Prostate gland (tissue), 2 donors: ENCODE data around the gene SUN2. TPM values are rescaled to one million over a fixed set of nuclear protein-coding genes. Genes with fewer than 3 reads are reported as not detected.

Experiments
- DNase-seq: peaks from one replicate; pipeline ENCODE4 v3.0.0-alpha.2; 2019; ENCODE audit warnings: low spot score
- H3K27ac ChIP-seq, 2 donors: fragments of 200-600 bp; sonication (generic); 2 replicates each; pipeline ENCODE4 v1.5.1; 2017 to 2019
- H3K27me3 ChIP-seq: fragments of 200-600 bp; sonication (generic); replicated peaks from 2 replicates; pipeline ENCODE4 v1.5.1; 2019; ENCODE audit not compliant: insufficient read depth
- H3K36me3 ChIP-seq, 2 donors: fragments of 200-600 bp; sonication (generic); 1 replicate in 1 of 2; 2 replicates in 1 of 2; pipeline versions ENCODE4 v1.5.1 to v1.8.1; 2017 to 2019
- H3K4me1 ChIP-seq: fragments of 200-600 bp; sonication (generic); replicated peaks from 2 replicates; pipeline ENCODE4 v1.5.1; 2019
- H3K4me3 ChIP-seq, 2 donors: fragments of 200-600 bp; sonication (generic); 2 replicates each; pipeline ENCODE4 v1.5.1; 2017 to 2019
- H3K9me3 ChIP-seq: fragments of 200-600 bp; sonication (generic); 2 replicates; pipeline ENCODE4 v1.5.1; 2017
- POLR2A ChIP-seq: fragments of 450-650 bp; IDR thresholded peaks from one replicate; pipeline ENCODE4 v1.6.1; 2016; ENCODE audit warnings: antibody characterized with exemption, mild to moderate bottlenecking
- POLR2AphosphoS5 ChIP-seq: sonication (generic); formaldehyde crosslinking; IDR thresholded peaks from one replicate; pipeline ENCODE4 v1.6.1; 2017; ENCODE audit warnings: antibody characterized with exemption
- WGBS: methylation state at CpG from one replicate; pipeline ENCODE4 v1.1.5; 2018; 5-methylcytosine and 5-hydroxymethylcytosine counted together
- intact Hi-C: fragments of 100-400 bp; cut with DNase I; formaldehyde crosslinking; loops from one replicate; pipeline ENCODE4 v1.14.2; 2022
- total RNA-seq, 2 donors: library from RNA; depleted of rRNA; stranded (reverse); fragments of >200 nt; gene quantifications; one replicate each; pipeline ENCODE4 v1.1.0, GENCODE V29; 2016
- TF ChIP-seq, protein P1 (sequence below), 4 experiments: fragments of 200-600 bp in 2 of 4; fragments of 450-650 bp in 2 of 4; sonication (generic) in 2 of 4; IDR thresholded peaks; 1 replicate in 3 of 4; 2 replicates in 1 of 4; pipeline ENCODE4 v1.5.1; 2016 to 2019; ENCODE audit warnings: antibody characterized with exemption in 4 of 4, mild to moderate bottlenecking in 2 of 4, moderate library complexity in 2 of 4

The SUN2 gene
- total RNA-seq, 2 donors from 2014 or later = 401 to 445 TPM

DNA sequence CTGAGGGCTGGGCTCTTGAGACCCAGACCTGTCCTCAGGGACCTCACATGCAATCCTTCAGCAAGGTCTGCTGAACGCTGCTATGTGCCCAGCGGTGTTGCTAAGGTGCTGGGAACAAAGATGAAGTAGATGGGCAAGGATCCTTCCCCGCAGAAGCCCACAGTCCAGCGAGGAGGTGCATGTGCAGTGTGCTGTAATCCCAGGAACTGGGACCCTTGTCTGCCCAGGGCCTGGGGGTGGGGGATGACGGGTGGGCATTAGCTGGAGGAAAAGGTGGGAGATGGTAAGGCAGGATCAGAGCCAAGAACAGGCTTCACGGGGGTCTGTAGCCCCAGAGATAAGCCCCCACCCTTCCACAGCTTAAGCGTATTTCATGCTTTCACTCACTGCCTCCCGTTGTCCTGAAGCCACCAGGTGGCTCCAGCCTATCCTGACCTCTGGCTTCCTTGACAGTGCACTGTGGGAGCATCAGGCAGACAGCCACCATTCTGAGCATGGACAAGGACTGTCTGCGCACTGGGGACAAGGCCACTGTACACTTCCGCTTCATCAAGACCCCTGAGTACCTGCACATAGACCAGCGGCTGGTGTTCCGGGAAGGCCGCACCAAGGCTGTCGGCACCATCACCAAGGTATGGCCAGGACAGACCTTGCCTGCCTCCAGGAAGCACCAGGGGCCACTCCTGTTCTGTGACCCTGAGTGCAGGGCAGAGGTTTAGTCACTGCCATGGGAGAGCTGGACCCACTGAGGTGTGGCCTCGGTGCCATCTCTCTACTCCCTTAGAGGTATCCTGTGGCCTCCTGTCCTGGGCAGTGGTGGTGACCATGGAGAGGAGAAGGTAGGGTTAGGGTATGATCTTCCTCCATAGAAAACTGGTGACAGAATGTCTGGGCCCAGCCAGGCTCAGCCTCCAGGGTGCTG lies 28.0 kb downstream of the SUN2 start:
- TF ChIP-seq POLR2AphosphoS5 = no peak
- TF ChIP-seq, protein P1, sequence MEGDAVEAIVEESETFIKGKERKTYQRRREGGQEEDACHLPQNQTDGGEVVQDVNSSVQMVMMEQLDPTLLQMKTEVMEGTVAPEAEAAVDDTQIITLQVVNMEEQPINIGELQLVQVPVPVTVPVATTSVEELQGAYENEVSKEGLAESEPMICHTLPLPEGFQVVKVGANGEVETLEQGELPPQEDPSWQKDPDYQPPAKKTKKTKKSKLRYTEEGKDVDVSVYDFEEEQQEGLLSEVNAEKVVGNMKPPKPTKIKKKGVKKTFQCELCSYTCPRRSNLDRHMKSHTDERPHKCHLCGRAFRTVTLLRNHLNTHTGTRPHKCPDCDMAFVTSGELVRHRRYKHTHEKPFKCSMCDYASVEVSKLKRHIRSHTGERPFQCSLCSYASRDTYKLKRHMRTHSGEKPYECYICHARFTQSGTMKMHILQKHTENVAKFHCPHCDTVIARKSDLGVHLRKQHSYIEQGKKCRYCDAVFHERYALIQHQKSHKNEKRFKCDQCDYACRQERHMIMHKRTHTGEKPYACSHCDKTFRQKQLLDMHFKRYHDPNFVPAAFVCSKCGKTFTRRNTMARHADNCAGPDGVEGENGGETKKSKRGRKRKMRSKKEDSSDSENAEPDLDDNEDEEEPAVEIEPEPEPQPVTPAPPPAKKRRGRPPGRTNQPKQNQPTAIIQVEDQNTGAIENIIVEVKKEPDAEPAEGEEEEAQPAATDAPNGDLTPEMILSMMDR (IDR thresholded peaks at IDR 0.05) = no peak
- no peak for TF ChIP-seq POLR2A
- H3K27me3 ChIP-seq = no peaks in the 10 kb centered on the region
- H3K9me3 ChIP-seq = no peaks in the 10 kb centered on the region
- H3K4me3 ChIP-seq = no peak overlapping the region
- peaks cover 42 to 48% of the 10 kb centered on the region in 2 donors for H3K36me3 ChIP-seq
- H3K27ac ChIP-seq = no peak overlapping the region
- 97% methylated on average over 14 of the region's 15 CpGs for WGBS
- intact Hi-C loops = no loop called here
- H3K4me1 ChIP-seq = peaks cover under 1% of the 10 kb centered on the region
- DNase-seq = no peak

DNA sequence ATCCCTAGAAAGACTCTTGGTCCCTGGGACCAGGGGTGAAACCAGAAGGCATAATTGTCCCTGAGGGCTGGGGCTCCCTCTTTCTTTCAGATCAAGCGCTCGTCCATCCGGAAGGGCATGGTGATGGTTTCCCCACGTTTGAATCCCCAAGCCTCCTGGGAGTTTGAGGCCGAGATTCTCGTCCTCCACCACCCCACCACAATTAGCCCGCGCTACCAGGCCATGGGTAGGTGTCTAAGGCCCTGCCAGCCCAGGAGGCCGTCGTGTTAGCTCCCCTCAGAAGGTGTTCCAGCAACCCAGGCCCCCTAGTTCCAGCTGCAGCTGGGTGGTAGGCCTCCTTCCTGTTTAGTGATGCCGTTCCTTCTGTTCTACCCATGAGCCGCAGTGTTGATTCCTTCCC lies 28.7 kb downstream of the SUN2 start:
- DNase-seq = no peak
- TF ChIP-seq POLR2A = no peak
- no peak for TF ChIP-seq POLR2AphosphoS5
- TF ChIP-seq, protein P1 (IDR thresholded peaks at IDR 0.05) = no peak
- Histone ChIP-seq H3K27me3 (no peaks in the 10 kb centered on the region), H3K4me1 (no peaks in the 10 kb centered on the region), H3K9me3 (no peaks in the 10 kb centered on the region), H3K36me3 (peaks cover 42 to 48% of the 10 kb centered on the region in 2 donors), H3K4me3 (no peak overlapping the region), H3K27ac (no peak overlapping the region)
- 94% methylated on average over 12 of the region's 12 CpGs for WGBS
- intact Hi-C loops = no loop called here

DNA sequence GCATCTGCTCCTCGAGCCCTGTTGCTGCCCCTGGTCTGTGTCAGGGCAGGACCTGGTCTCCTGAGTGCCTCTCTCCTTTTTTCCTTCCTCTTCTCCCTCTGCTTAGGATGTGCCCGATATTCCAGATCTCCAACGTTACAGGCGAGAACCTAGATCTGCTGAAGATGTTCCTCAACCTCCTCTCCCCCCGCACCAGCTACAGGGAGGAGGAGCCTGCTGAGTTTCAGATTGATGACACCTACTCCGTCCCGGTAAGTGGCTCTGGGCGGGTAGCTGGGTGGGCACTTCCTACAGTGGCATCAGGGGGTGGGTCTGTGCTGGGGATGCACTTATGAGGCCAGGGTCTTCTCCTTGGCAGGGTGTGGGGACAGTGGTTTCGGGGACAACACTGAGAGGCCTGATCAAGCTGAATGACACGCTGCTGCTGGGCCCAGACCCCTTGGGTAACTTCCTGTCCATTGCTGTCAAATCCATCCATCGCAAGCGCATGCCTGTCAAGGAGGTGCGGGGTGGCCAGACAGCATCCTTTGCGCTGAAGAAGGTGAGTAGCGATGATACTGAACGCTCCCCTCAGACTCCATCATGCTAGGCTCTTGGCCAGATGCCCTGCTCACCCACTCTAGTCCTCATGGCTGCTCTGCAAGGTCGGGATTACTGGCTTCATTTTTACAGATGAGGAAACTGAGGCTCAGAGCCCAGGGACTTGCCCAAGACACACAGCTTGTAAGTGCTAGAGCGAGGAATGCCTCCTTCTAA lies 29.7 kb downstream of the SUN2 start:
- H3K4me1 ChIP-seq = no peaks in the 10 kb centered on the region
- no peaks in the 10 kb centered on the region for H3K9me3 ChIP-seq
- TF ChIP-seq POLR2A (no peak), POLR2AphosphoS5 (no peak)
- TF ChIP-seq, protein P1 (IDR thresholded peaks at IDR 0.05) = no peak
- intact Hi-C loops = no loop called here
- no peak overlapping the region for H3K4me3 ChIP-seq
- H3K27ac ChIP-seq = no peak overlapping the region
- 91% methylated on average over 18 of the region's 18 CpGs for WGBS
- no peaks in the 10 kb centered on the region for H3K27me3 ChIP-seq
- H3K36me3 ChIP-seq = peaks cover 42 to 48% of the 10 kb centered on the region in 2 donors
- DNase-seq = no peak

DNA sequence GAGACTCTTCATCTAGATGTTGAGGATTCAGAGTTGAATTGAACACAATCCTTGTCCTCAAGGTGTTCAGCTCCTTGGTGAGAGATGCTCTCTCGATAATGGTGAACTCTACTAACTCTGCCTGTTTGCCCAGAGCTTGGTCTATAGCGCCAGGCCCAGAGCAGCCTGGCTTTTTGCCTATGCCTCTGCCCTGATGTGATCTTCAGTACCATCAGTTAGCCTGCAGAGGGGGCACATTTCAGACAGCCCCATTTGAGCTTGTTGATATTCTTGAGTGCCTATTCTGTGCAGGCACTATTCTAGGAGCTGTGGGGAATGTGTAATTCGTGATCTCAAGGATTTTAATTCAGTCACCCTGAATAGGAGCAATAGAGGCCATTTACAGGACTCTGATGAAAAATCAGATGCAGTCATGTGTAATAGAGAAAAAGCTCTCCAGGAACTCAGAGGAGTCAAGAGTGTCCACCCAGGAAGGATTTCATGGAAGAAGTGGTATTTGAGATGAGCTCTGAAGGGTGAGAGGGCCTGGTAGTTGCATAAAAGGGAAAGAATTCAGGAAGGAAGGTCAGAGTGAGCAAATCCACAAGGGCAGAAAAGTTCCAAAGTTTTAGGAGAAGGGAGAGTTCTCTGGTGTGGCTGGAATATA lies 30.7 kb downstream of the SUN2 start:
- no peak for DNase-seq
- TF ChIP-seq, protein P1 (IDR thresholded peaks at IDR 0.05) = peak in 2 of 4 experiments; percentile 19 to 37
- no peak for TF ChIP-seq POLR2AphosphoS5
- 58% methylated on average over 3 of the region's 3 CpGs for WGBS
- Histone ChIP-seq H3K27me3 (no peaks in the 10 kb centered on the region), H3K36me3 (peaks cover 38 to 39% of the 10 kb centered on the region in 2 donors), H3K4me3 (no peak overlapping the region), H3K9me3 (no peaks in the 10 kb centered on the region), H3K27ac (no peak overlapping the region), H3K4me1 (no peaks in the 10 kb centered on the region)
- intact Hi-C loops = no loop called here
